Hepatocyte (in vitro differentiated cells): ENCODE measurements around the gene RRP9. TPM values are rescaled to one million over a fixed set of nuclear protein-coding genes. Genes with fewer than 3 reads are reported as not detected.

Experiments used
- DNase-seq: peaks from one replicate; pipeline ENCODE4 v3.0.0-alpha.2; 2016; ENCODE audit warnings: low spot score
- H2AFZ ChIP-seq: fragments of 200-600 bp; sonication (generic); 2 replicates; pipeline ENCODE4 v1.6.0; 2016; ENCODE audit warnings: antibody characterized with exemption, mild to moderate bottlenecking
- H3K27ac ChIP-seq: fragments of 200-600 bp; sonication (generic); 2 replicates; pipeline ENCODE4 v1.5.1; 2016; ENCODE audit warnings: mild to moderate bottlenecking
- H3K27me3 ChIP-seq: fragments of 200-600 bp; sonication (generic); 2 replicates; pipeline ENCODE4 v1.6.1; 2016
- H3K36me3 ChIP-seq: fragments of 200-600 bp; sonication (generic); replicated peaks from 2 replicates; pipeline ENCODE4 v1.5.1; 2016; ENCODE audit warnings: low read depth; ENCODE audit not compliant: insufficient read depth
- H3K4me1 ChIP-seq: fragments of 200-600 bp; sonication (generic); 2 replicates; pipeline ENCODE4 v1.5.1; 2016; ENCODE audit warnings: mild to moderate bottlenecking, moderate library complexity; ENCODE audit not compliant: insufficient read depth
- H3K4me2 ChIP-seq: fragments of 200-600 bp; sonication (generic); 2 replicates; pipeline ENCODE4 v1.6.0; 2016
- H3K4me3 ChIP-seq: fragments of 200-600 bp; sonication (generic); 2 replicates; pipeline ENCODE4 v1.5.1; 2016; ENCODE audit warnings: mild to moderate bottlenecking
- H3K79me2 ChIP-seq: fragments of 200-600 bp; sonication (generic); 2 replicates; pipeline ENCODE4 v1.6.0; 2017; ENCODE audit warnings: mild to moderate bottlenecking
- H3K9me2 ChIP-seq: fragments of 200-600 bp; sonication (generic); replicated peaks from 2 replicates; pipeline ENCODE4 v1.6.0; 2017; ENCODE audit warnings: mild to moderate bottlenecking; ENCODE audit not compliant: insufficient read depth
- H3K9me3 ChIP-seq: fragments of 200-600 bp; sonication (generic); 2 replicates; pipeline ENCODE4 v1.5.1; 2016; ENCODE audit warnings: low read depth, mild to moderate bottlenecking
- H4K20me1 ChIP-seq: fragments of 200-600 bp; sonication (generic); 2 replicates; pipeline ENCODE4 v1.6.0; 2016; ENCODE audit warnings: mild to moderate bottlenecking; ENCODE audit not compliant: insufficient read depth, poor library complexity, severe bottlenecking
- EZH2 ChIP-seq: fragments of 200-600 bp; sonication (generic); IDR thresholded peaks from 2 replicates; pipeline ENCODE4 v1.6.1; 2016; ENCODE audit warnings: antibody characterized with exemption, mild to moderate bottlenecking, borderline replicate concordance
- EZH2phosphoT487 ChIP-seq: fragments of 200-600 bp; sonication (generic); IDR thresholded peaks from one replicate; pipeline ENCODE4 v1.6.1; 2018; ENCODE audit warnings: antibody characterized with exemption, mild to moderate bottlenecking, low read depth, moderate library complexity; ENCODE audit not compliant: unreplicated experiment, severe bottlenecking
- WGBS: methylation state at CpG from one replicate; pipeline ENCODE4 v1.1.6; 2016; ENCODE audit warnings: low lambda C conversion rate; ENCODE audit errors: missing lambda C conversion rate; 5-methylcytosine and 5-hydroxymethylcytosine counted together
- polyA plus RNA-seq: library from polyadenylated mRNA; unstranded; fragments of >200 nt; fragmentation: Nextera tagmentation; extraction: Ambion mirVana; gene quantifications from 2 replicates; pipeline ENCODE4 v1.2.1, GENCODE V29; 2016
- total RNA-seq: library from RNA; depleted of rRNA; stranded (reverse); fragments of >200 nt; gene quantifications from 2 replicates; pipeline ENCODE4 v1.2.3, GENCODE V29; 2014
- TF ChIP-seq, protein P1 (sequence below): fragments of 200-600 bp; sonication (generic); IDR thresholded peaks from 2 replicates; pipeline ENCODE4 v1.5.1; 2016; ENCODE audit warnings: antibody characterized with exemption, mild to moderate bottlenecking; ENCODE audit not compliant: poor library complexity

RRP9 gene
- total and polyA plus RNA-seq, 2 experiments from 2014 or later, result 17.5 to 32.8 TPM

DNA sequence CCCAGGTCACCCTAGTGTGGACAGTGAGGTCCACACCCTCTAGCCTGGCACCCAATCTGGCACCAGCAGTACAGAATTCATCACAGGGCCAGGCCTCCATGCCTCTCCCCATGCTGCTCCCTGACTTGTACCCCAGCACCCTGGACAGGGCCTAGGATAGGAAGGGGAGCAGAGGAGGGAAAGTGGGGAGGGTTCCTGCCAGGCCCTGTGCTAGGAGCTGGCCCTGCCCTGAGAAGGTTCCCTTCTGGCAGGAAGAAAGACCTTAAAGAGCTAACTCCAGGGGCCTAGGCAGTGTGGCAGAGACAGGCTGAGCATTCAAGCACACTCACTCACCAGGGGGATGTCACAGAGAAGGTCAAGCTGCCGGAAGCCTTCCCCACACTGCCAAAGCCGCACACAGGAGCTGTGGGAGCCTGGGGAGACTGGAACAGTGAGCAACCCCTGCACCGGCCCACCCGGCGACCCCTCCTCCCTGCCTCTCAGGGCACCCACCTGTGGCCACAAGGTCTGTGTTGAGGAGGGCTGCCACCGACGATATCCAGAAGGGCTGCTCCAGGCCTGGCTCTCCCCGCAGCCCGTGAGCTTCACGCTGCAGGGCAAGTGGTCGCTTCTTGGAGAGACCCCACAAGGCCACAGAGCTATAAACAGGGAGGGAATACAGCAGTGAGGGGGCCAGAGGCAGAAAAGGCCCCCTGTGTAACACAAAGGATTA, 7.4 kb downstream of the RRP9 start:
- Histone ChIP-seq H4K20me1 (no peaks in the 10 kb centered on the region), H3K4me1 (no peaks in the 10 kb centered on the region), H3K27me3 (no peaks in the 10 kb centered on the region), H3K4me2 (no peak overlapping the region), H3K79me2 (peaks cover 3% of the 10 kb centered on the region), H3K9me3 (no peaks in the 10 kb centered on the region), H3K4me3 (no peak overlapping the region), H3K36me3 (no peaks in the 10 kb centered on the region), H3K27ac (no peak overlapping the region), H3K9me2 (no peaks in the 10 kb centered on the region), H2AFZ (no peak overlapping the region)
- DNase-seq, result no peak
- no peak for TF ChIP-seq EZH2phosphoT487
- TF ChIP-seq, protein P1, sequence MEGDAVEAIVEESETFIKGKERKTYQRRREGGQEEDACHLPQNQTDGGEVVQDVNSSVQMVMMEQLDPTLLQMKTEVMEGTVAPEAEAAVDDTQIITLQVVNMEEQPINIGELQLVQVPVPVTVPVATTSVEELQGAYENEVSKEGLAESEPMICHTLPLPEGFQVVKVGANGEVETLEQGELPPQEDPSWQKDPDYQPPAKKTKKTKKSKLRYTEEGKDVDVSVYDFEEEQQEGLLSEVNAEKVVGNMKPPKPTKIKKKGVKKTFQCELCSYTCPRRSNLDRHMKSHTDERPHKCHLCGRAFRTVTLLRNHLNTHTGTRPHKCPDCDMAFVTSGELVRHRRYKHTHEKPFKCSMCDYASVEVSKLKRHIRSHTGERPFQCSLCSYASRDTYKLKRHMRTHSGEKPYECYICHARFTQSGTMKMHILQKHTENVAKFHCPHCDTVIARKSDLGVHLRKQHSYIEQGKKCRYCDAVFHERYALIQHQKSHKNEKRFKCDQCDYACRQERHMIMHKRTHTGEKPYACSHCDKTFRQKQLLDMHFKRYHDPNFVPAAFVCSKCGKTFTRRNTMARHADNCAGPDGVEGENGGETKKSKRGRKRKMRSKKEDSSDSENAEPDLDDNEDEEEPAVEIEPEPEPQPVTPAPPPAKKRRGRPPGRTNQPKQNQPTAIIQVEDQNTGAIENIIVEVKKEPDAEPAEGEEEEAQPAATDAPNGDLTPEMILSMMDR, result no peak
- no peak for TF ChIP-seq EZH2
- 95% methylated on average over 11 of the region's 11 CpGs for WGBS

DNA sequence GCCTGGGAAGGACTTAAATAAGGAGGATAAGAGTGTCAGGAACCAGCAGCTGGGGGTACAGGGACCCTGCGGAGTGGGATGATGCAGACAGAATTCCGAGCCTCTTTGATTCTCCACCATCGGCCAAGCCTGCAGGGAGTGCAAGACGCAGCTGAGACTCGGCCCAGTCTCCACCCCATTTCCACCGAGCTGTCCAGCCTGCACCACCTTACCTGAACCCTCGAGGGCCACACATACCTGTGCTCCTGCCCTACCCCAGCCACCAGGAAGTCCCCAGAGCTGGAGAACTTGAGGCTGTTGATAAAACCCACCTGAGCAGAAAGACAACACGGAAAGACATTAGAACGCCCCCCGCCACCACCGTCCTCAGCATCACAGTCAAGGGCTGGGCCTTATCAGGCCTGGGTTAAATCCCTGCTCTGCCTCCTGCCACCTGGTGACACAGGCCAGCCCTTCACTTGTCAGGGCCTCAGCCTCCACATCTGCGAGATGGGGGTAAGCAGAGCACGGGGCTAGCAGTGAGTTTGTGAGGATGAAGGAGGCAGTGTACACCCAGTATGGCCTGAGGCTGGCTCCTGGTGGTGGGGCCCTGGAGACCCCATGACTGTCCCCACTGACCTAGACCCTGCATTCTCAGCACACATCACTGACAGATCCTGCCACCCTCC, 8.1 kb downstream of the RRP9 start:
- H2AFZ ChIP-seq, result no peak overlapping the region
- H4K20me1 ChIP-seq, result no peaks in the 10 kb centered on the region
- H3K36me3 ChIP-seq, result no peaks in the 10 kb centered on the region
- WGBS, result 91% methylated on average over 13 of the region's 13 CpGs
- H3K4me3 ChIP-seq, result no peak overlapping the region
- no peaks in the 10 kb centered on the region for H3K9me3 ChIP-seq
- no peak for TF ChIP-seq EZH2
- no peak for TF ChIP-seq EZH2phosphoT487
- TF ChIP-seq, protein P1, result no peak
- no peak overlapping the region for H3K4me2 ChIP-seq
- H3K9me2 ChIP-seq, result no peaks in the 10 kb centered on the region
- H3K27me3 ChIP-seq, result no peaks in the 10 kb centered on the region
- DNase-seq, result no peak
- H3K79me2 ChIP-seq, result no peaks in the 10 kb centered on the region
- H3K27ac ChIP-seq, result no peak overlapping the region
- H3K4me1 ChIP-seq, result no peaks in the 10 kb centered on the region

DNA sequence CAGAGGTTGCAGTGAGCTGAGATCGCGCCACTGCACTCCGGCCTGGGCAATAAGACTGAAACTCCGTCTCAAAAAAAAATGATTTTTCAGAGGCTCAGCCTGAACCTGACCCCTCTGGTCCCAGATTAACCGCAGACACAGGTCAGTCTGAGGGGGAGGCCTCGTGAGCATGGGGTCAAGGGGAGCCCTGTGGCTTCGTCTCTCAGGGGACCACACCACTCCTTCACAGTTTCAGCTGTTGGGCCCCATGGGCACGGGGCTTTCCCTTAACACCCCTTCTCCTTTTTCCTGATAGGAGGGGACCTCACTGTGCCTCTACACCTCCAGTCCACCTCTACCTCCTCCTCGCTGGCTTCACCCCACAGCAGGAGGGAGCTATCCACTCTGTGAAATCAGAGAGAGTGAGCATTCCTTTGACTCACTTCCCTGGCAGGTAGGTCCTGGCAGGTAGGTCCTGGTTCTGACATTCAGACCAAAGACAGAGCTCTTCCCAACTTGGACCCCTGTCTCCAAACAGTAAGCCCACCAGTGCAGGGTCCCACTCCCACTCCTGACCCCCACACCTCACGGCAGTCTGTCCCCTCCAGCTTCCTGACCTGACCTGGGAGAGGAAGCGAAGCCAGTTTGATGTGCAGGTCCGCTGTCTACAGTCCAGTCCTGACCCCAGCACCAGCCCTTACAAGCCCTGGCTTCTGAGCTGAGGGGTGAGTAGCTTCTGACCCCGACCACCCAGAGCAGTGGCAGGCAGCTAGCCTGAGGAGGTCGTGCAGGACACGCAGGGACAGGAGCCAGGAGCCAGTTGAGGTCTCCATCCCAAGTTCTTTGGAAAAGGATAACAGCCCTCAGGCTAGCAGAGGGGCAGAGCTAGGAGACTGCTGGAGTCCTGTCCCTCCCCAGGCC, 9.0 kb downstream of the RRP9 start:
- WGBS, result 94% methylated on average over 15 of the region's 15 CpGs
- TF ChIP-seq EZH2 (no peak), EZH2phosphoT487 (no peak)
- TF ChIP-seq, protein P1, result no peak
- no peaks in the 10 kb centered on the region for H3K79me2 ChIP-seq
- H3K27me3 ChIP-seq, result no peaks in the 10 kb centered on the region
- no peak for DNase-seq
- H4K20me1 ChIP-seq, result no peaks in the 10 kb centered on the region
- H3K9me2 ChIP-seq, result no peaks in the 10 kb centered on the region
- no peak overlapping the region for H3K27ac ChIP-seq
- H2AFZ ChIP-seq, result no peak overlapping the region
- H3K9me3 ChIP-seq, result no peaks in the 10 kb centered on the region
- H3K4me3 ChIP-seq, result no peak overlapping the region
- no peak overlapping the region for H3K4me2 ChIP-seq
- no peaks in the 10 kb centered on the region for H3K4me1 ChIP-seq
- no peaks in the 10 kb centered on the region for H3K36me3 ChIP-seq
